HG03520 (cell line): ENCODE measurements around the gene ANKRD33B.
"Not testable (repeated sequence)": the region's sequence is repeated elsewhere in the genome, so short reads cannot be mapped to it uniquely, and the experiment has no call there.

Experiments
- ATAC-seq: cut with Tn5 transposase; IDR thresholded peaks from one replicate; pipeline ENCODE4 v1.9.1; 2021; ENCODE audit warnings: mild to moderate bottlenecking, moderate library complexity; ENCODE audit not compliant: unreplicated experiment

The ANKRD33B gene

DNA sequence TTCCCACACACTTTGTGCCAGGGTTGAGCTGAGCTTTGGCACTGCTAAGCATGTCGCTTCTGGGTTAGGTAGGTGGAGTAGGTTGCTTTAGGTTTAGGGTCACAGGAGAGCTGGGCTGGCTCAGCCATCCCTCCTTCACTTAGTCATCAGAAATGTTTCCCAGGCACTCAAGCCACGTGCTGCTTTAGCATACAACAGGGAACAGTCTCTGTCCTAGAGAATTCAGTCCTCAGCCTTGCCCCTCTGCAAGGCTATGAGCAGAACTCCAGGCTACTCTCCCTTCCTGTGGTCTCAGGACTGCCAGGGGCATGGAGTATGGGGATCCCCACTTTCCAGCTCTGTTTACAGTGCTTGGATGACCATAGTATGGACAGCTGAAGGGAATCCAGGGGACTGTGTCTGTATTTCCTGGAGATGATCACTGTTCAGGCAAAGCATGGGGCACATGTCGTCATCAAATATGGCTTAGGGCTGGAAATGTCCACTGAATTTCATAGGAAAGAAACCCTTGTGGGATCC lies 7.5 kb upstream of the ANKRD33B start:
- ATAC-seq = no peak

DNA sequence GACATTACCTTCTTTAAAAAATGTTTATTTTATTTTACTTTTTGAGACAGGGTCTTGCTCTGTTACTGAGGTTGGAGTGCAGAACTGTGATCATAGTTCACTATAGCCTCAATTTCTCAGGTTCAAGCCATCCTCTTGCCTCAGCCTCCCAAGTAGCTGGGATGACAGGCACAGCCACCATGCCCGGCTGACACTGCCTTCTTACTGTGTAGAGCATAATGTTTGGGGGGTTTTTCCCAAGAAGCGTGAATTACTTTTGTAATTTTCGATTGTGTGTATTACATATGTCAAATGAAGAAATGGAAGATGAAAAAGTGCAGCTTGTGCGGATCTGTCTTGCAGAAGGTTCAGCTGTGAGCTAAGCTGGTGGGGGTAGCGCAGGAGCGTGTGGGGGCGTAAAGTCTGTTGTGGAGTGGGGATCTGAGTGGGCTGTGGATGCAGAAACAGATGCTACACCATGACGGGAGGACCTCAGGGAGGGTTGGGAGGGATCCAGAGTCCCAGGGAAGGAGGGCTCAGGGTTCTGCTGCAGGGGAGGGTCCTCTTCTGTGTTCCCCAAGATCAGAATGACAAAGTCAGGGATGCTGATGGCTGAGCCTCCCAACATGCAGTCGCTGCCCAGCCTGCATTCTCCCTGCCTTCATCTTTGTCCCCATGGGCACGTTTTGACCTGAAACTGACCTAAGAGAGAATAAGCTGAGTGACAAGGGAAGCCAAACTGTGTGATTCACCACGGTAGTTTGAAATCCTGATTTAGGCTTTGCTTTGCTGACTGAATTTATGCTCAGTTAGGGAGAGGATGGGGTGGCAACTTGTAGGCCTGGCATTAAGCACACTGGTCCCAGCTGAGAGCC lies 6.8 kb upstream of the ANKRD33B start:
- no peak for ATAC-seq

DNA sequence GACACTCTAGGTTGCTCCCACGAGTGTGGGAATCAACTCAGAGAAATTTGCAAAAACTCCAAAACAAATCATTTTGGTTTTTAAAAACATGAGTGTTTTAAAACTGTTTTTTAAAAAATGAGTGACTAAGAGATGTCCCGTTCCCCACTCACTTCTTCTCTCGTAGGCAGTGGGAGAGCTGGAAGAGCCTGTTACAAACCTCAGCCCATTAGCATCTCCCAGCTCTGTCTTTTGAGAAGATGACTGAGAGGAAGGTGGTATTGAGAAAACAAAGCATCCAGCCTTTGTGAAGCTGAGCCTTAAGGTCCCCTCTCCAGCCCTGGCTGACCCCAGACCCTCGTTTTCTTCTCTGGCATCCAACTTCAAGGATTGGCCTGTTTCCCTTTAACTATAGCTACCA lies 4.7 kb upstream of the ANKRD33B start:
- no peak for ATAC-seq

- no peak for ATAC-seq
These were observed 4.0 kb upstream of the ANKRD33B start for GRCh38 chr5:10559871-10560270.

DNA sequence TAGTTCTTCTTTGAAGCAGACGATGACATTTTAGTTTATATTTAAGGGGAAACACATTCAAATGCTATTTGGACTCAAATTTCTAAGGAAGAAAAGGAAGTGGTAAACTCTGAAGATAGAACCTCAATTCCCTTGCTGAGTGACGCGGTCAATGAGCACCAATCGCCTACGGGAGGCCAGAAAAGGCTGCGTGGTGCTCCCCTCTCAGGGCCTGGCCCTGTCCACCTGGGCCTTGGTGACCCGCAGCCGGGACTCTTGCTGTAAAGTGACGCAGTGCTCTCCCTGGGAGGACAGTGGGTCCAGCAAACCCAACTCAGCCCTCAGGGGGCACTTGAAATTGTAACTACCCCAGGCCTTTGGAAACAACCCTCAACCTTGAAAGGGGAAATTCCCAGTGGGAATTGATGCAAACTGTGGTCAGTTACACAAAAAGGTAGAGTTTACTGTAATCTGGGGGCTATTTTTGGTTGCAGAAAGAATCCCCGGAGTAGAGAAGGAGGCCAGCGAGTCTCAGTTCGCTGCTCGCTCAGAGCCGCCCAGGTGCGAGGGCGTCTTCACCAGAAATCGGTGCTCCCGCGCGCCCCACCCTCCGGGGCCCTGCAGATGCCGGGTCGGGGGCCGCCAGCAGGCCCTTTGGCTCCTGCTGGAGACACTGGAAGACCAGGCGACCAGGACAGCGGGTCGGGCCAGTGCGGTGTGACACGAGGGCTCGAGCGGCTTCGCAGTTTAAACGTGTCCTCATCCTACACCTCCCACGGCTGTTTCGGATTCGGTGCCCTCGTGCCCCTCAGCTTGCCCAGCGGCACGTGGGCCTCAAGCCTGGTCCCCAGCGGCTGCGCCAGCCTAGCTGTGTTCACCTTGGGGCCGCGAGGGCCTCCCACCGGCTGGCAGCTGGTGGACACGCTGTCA lies 1.4 kb upstream of the ANKRD33B start:
- no peak for ATAC-seq

- peak; percentile 24 for ATAC-seq
These were observed 543 bp upstream of the ANKRD33B start for GRCh38 chr5:10563110-10563944.

DNA sequence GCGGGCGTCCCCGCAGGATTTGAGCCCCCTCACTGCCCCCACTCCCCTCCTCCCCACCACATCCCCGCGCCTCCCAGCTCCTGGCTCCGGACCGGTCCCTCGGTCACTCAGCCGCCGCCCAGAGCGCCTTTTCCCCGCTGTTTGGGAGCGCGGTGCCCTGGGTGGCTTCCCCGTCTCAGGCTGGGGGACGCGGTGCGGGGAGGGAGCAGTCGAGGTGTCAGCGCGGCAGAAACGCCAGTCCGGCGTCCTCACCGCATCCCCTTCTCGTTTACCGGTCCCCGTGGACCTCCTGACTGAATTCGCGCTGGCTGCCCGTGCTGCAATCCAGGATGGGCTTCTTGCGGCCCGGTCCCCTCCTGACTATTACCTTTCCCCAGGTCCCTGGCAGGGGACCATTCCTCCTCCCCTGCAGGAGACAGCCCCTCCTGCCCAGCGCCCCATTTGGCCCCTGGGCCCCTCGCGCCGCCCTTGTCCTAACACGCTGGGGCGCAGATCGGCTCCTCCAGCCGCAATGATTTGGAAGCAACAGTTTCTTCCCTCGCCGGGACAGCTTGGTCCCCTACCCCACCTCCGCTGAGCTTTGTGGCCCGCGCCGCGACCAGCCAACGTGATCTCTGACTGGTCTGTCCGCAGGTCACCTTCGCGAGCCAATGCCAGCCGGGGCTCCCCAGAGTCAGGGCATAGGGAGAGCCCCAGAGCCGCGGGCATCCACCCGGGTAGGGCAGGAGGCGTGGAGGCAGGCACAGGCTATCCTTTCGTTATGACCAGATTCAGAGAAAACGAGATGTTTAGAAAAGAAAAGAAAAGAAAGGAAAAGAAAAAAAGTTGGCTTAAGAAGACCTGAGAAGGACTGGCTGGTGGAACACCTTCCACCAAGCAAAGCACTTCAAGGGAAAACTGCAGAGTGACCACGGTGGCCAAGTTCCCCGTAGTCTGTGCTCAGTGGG lies 1.2 kb downstream of the ANKRD33B start:
- no peak for ATAC-seq

DNA sequence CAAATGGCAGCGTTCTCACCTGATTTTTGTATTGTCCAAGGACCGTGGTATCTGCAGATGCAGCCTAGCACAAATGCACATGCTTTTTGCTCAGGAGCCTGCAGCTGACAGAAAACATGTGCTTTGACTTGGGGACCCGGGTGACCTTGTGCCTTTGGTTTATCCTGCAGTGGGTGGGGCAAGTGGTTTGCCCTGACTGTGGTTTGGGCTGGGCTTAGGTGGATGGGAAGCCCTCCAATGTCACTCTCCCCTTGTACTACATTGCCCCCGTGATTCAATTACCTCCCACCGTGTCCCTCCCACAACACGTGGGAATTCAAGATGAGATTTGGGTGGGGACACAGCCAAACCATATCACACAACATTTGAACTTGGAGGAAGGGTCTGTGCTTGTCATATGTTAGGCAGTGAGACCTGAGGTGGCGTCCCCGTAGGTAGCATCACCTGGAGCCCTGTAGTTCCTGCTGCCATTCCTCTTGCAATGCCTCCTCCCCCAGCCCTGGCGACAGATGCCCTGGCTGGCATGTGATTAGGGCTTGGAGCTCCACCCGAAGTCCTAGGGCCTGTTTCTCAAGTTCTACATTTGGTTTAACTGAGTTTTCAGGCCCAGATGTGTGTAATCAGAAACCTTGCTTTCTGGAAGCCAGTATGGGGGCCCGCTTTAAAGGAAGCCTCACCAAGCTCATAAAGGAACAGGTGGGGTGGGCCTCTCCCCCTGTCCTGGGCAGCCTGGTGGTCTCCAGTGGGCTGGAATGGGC lies 2.1 kb downstream of the ANKRD33B start:
- ATAC-seq = no peak

- ATAC-seq = no peak
These were observed 2.7 kb downstream of the ANKRD33B start for GRCh38 chr5:10566543-10567068.

GRCh38 chr5:10567121-10567591 lies 3.3 kb downstream of the ANKRD33B start:
- ATAC-seq = no peak

GRCh38 chr5:10567781-10568321 lies 4.0 kb downstream of the ANKRD33B start:
- no peak for ATAC-seq

DNA sequence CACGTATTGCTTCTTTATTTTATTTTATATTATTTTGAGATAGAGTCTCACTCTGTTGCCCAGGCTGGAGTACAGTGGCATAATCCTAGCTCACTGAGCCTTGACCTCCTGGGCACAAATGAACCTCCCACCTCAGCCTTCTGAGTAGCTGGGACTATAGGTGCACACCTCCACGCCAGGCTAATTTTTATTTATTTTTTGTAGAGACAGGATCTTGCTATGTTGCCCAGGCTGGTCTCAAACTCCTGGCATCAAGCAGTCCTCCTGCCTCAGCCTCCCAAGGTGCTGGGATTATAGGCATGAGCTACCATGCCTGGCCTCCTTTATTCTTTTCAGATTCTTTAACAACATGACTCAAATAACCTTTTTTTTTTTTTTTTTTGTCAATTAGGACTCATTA lies 6.7 kb downstream of the ANKRD33B start:
- ATAC-seq = not testable (repeated sequence)

DNA sequence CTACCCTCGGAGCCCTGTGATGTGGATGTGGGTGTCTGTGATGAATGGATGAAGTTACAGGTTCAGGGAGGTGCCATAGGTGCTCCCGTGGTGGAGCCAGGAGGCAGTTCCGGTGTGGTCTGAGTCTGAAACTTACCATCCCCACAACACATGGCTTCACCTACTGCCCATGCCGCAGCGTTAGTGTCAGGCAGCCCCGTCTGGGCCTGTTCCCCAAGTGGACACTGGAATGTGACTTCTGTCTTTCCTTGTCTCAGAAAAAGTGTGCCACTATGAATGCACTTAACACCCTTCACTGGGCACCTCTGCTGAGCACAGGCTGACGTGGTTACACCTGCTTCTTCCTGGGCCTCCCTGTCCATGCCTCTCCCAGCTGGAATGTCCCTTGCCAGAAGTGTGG lies 8.6 kb downstream of the ANKRD33B start:
- ATAC-seq = no peak

DNA sequence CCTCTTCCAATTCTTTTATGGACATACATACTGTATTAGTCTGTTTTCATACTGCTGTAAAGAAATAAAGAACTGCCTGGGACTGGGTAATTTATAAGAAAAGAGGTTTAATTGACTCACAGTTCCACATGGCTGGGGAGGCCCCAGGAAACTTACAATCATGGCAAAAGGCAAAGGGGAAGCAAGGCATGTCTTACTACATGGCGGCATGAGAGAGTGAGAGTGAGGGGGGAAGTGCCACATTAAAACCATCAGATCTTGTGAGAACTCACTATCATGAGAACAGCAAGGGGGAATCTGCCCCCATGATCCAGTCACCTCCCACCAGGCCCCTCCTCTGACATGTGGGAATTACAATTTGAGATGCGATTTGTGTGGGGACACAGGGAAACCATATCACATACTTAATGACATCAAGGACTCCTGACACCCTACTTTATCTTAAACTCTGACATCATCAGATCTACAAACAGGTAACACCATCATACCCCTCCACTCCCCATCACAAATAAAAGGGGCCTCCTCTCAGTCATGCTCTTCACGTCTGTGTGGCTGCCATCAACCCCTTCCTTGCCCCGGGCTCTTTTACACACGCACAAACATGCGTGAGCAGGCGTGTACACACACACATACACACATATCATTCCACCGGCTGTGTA lies 9.7 kb downstream of the ANKRD33B start:
- no peak for ATAC-seq

DNA sequence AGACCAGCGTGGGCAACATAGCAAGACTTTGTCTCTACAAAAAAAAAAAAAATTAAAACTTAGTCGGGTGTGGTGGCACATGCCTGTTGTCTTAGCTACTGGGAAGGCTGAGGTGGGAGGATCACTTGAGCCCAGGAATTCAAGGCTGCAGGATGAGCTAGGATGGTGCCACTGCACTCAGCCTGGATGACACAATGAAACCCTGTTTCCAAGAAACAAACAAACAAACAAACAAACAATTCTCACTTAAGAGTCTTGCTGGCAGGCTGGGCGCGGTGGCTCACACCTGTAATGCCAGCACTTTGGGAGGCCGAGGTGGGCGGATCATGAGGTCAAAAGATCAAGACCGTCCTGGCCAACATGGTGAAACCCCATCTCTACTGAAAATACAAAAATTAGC lies 11.0 kb downstream of the ANKRD33B start:
- not testable (repeated sequence) for ATAC-seq

DNA sequence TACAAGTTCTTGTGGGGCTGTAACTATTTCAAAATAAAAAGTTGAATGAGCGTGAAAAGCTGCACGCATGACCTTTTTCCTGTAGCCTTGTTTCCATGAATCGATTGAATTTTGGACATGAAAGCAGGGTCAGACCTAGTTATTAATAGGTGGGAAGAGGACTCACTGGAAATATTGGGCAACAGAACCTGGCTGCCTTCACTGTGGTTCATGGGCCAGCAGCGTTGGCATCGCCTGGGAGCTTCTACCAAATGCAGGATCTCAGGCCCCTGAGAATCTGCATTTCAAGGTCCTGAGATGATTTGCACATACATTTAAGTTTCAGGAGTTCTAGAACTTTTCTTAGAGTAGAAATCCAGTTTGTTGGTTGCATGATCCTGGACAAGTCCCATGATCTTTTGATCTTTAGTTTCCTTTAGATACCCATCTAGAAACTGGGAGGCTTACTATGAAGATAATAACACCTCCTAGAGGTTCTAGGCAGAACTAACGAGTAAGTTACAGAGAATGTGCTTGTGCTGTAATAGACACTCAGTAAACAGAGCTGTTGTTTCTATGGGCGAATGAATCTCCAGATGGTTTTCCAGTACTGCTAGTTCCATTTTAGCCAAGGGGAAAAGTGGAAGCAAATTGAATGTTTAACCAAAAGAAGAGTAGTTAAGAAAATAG lies 12.4 kb downstream of the ANKRD33B start:
- no peak for ATAC-seq

GRCh38 chr5:10576790-10577189 lies 12.9 kb downstream of the ANKRD33B start:
- no peak for ATAC-seq
